Activated CD4-positive, alpha-beta T cell treated with anti-CD3 and anti-CD28 coated beads for 48 hours (primary cell): ENCODE results near the gene ATP5PD.
"Not testable (repeated sequence)": the region's sequence is repeated elsewhere in the genome, so short reads cannot be mapped to it uniquely, and the experiment has no call there.

ENCODE experiments used
- DNase-seq: peaks from one replicate; pipeline ENCODE4 v3.0.0-alpha.2; 2020

The ATP5PD gene

DNA sequence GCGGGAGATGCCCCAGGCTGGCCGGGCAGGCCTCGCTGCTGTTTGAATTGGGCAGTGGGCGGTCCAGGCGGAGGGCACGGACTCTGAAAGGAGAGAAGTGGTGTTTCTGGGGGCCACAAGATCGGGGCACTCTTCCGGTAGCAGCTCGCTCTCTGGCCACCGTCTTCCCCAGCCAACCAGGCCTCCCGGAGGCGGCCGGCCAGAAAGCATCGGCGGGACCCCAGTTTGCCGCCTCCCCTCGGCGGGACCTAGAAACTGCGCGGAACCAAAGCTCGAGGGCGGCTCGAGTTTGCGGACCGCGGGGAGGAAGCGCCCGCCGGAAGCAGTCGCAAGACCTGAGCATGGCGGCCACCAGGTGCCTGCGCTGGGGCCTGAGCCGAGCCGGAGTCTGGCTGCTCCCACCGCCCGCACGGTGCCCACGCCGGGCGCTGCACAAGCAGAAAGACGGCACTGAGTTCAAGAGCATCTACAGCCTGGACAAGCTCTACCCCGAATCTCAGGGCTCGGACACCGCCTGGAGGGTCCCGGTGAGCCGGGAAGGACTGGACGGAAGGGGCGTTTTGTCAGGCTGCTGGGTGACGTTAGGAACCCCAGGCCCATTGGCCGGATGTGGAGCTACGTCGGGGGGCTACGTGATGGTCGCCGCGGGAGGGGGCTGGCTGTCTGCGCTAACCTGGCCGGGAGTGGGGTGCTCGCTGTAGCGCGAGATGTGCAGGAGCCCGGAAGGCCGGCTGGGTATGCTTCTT, 34.2 kb downstream of the ATP5PD start, which contains the start of gene MRPL58:
Gene MRPL58, plus strand, starts transcription at position 325 of the 746 bp plus-strand sequence. Its CDS starts 17 bp downstream, at position 342.
- peak; percentile 89 for DNase-seq

DNA sequence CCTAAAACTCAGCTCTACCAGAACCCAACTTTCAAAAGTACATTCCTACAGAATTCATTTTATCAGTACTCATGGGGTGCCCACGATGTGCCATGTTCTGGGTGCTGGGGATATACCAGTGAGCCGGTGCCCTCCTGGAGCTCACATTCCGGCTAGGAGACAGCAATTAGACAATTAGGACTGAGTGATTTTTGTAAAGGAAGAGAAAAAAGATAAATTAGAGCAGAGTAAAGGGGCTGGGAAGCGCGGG, 34.7 kb downstream of the ATP5PD start:
- no peak for DNase-seq

DNA sequence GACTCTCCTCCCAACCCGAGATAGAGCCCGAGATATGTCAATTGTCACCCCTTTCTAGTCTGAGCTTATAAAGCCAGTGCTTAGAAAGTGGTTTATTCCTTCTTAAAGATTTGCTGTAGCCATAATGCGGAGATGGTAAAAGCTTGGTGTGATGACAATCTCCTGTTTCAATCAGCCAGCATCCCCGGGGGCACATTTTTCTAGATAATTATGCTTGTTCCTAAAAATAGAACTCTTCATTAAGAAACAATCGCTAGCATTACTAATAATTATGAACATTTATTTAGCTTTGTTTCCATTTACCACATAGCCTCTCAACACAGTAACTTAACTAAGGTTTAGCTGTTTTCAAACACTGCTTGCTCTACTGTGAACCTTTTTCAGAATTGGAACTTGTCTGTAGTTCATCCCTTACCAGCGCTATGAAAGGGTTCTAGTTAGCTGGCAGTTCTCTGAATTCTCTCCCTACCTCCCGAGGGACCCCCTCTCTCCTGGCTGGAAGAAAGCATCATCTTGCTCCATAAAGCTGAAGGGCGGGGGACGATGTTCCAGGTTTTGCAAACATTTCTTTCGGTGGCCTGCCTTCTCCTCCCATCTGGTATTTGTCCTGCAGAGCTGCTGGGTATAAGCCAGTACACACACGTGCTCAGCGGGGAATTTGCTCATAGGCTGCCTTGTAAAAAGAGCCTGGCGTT, 35.2 kb downstream of the ATP5PD start:
- no peak for DNase-seq

DNA sequence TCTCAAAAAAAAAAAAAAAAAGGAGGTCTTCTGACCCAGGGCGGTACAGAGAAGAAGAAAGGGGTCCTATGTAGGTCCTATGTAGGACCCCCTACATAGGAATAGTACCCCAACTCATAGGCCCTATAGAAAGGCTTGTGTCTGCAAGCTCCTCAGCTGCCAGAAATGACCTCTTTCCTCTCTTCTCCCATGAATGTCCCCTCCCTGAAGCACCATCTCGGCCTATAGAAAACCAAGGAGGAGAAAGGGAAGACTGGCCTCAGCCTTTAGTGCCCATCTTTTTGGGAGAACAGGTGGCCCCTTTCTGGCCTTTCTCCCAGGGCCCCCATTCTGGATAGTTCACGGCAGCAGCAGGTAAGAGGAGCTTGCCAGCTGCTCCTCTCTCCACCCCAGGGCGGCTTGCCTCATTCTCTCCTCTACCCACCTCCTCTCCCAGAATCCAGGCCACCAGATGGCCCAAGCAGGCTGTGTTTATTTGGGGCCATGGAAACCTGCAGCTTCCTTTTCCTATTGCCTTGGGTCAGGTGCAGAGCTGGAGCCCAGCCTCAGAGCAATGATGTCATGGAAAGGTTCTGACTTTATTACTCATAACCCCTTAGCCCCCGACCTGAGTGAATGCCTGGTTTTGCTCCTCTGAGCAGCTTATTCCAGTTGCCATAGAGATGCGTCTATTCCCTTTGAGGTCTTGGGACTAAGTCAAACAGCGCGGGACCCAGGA, 35.9 kb downstream of the ATP5PD start:
- DNase-seq: peak; percentile 29

DNA sequence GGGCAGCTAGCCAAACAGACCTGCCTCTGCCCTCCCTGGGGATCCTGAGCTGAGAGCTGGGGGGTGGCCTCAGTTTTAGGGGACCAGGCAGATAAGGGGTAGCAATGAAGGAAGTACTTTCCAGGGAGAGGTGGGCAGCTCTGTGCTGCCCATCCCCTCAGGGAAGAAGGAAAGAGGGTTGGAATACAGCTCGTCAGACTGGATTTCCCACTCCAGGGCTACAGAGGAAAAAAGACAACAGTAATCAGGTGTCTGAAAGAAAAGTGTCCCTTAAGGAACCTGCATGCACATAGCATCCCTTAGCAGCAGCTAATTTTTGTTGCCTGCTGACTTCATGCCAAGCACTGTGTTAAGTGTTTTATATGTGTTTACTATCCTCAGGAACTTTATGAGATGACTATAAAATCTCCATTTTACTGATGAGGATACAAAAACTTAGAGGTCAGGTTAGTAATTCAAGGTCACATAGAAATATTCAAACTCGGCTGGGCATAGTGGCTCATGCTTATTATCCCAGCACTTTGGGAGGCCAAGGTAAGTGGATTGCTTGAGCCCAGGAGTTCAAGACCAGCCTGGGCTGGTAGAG, 37.5 kb downstream of the ATP5PD start:
- DNase-seq: no peak

DNA sequence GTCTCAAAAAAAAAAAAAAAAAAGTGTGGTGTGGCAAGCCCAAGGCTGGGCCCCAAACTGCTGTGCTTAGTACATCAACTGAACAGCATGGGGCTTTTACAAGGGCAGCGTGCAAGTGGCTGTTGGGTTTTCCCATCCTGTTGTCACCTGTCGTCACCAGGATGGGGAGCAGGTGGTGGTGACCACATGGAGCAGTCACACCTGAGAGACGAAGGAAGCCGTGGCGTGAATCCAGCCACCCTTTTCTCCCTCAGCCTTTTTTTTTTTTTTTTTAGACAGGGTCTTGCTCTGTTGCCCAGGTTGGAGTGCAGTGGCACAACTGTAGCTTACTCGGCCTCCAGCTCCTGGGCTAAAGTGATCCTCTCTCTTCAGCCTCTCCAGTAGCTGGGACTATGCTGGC, 38.4 kb downstream of the ATP5PD start:
- DNase-seq: no peak

DNA sequence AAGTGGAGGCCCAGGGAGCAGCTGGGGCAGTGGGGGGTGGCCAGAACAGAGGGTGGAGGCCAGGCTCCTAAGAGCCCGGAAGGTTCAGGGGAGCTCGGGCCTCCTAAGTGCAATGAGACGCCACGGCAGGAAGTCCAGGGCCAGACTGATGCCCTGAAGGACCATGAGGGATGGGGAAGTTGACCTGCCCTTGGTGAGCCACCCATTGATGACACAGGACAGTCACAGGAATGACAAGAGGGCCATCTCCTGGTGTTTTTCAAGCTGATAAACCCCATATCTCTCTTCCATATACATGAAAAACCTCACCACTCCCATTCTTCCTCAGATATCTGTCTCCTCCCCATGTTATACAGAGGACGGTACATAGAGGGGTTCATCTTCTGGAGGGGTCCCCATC, 40.1 kb downstream of the ATP5PD start:
- no peak for DNase-seq

DNA sequence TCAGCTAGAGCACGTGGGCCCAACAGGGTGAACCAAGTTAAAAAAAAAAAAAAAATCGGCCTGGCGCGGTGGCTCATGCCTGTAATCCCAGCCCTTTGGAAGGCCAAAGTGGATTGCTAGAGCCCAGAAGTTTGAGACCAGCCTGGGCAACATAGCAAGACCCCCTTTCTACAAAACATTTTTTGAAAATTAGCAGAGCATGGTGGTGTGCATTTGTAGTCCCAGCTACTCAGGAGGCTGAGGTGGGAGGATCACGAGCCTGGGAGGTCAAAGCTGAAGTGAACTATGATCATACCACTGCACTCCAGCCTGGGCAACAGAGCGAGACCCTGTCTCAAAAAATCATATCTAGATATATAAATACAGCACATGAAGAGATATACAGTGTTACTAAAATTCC, 40.7 kb downstream of the ATP5PD start:
- DNase-seq: not testable (repeated sequence)

DNA sequence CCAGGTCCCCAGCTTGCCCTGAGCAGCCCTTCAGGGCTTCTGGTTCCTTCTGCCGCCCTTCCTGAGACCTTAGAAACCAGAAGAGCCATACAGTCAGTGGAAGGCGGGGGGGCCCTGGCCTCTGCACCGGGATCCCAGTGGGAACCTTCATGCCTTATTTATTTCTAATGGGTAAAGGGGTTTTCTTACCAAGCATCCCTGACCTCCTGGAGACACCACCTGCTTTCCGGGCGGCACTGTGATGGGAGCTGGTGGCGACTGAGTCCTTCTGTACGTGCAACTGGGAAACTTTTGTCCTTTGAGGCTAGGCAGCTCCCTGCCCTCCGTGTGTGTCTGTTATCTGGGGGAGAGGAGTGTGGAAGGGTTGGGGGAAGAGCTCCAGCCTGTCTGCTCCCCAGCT, 41.5 kb downstream of the ATP5PD start:
- no peak for DNase-seq

DNA sequence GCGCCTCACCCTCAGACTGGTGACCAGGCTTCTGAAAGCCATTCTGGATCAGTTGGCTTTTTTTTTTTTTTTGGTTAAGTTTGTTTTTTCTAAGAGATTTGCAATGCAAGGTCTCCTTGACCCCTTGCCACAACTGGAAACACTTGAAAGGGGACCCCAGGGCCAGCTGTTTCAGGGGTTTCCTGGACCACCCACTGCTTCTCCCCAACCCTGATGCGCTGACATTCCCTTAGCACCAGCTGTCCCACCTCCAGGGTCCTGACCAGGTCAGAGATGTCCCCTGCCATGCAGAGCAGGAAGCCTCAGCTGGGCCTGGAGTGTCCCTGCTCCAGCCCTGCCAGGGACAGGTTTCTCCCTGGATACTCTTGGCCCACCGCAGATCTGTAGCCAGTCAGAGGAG, 42.4 kb downstream of the ATP5PD start:
- no peak for DNase-seq

DNA sequence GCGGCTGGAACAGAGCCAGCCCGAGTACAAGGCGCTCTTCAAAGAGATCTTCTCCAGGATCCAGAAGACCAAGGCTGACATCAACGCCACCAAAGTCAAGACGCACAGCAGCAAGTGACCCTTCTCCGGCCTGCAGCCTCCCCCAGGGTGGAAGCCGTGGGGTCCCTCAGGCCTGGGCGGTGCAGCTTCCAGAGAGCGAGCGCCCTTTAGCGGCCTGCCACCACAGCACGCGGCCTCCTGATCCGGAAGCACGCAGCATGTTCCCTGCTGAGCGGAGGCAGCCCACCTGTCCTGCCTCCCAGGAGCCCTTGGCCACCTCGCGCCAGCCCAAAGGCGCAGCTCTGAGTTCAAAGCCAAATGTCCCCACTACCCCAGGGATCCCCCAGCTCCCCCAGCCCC, 42.8 kb downstream of the ATP5PD start:
- no peak for DNase-seq

DNA sequence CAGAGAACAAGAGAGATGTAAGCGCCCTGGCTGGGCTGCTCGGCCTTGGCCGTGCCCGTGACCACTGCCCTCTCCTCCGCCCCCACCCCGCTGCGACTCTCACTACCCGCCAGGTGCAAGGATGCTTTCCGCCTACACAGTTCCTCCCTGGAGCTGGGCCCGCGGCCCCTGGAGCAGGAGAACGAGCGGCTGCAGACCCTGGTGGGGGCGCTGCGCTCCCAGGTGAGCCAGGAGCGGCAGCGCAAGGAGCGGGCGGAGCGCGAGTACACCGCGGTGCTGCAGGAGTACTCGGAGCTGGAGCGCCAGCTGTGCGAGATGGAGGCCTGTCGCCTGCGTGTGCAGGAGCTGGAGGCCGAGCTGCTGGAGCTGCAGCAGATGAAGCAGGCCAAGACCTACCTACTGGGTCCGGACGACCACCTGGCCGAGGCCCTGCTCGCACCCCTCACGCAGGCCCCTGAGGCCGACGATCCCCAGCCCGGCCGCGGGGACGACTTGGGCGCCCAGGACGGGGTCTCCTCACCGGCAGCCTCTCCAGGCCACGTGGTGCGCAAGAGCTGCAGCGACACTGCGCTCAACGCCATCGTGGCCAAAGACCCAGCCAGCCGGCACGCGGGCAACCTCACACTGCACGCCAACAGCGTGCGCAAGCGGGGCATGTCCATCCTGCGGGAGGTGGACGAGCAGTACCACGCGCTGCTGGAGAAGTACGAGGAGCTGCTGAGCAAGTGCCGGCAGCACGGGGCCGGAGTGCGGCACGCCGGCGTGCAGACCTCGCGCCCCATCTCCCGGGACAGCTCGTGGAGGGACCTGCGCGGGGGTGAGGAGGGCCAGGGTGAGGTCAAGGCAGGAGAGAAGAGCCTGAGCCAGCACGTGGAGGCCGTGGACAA, 43.5 kb downstream of the ATP5PD start:
- DNase-seq: no peak

DNA sequence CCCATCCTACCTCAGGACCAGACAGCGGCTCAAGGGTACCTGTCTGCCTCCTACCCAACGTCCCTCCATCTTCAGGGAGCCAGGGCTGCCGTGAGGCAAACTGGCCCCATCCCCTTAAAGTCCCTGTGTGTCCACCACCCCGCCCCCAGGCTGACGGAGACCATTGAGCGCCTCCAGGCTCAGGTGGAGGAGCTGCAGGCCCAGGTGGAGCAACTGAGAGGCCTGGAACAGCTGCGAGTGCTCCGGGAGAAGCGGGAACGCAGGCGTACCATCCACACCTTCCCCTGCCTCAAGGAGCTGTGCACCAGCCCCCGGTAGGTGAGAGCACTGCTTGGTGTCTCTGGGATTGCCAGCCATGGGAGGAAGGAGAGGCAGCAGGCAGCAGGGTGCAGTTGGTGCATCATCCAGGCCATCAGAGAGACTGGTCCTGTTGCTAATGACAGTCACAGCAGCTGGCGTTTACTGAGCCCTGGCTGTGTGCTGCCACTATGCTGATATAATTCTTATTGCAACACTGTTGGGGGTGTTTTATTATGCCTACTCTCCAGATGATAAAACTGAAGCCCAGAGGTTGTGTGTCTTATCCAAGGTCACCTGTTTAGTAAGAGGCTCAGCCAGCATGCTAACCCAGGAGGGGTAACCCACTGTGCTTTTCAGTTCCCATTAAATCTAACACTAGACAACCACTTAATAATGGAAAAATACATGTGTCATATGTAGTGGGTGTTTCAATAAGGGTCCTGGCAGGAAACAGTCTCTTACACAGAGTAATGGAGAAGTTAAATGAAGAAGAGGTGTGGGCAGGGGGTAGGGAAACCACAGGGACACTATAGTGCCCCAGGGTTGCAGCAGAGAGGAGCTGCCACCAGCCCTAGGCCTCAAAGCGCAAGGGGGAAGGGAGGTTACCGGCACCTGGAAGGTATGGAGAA, 44.6 kb downstream of the ATP5PD start:
- DNase-seq: no peak

DNA sequence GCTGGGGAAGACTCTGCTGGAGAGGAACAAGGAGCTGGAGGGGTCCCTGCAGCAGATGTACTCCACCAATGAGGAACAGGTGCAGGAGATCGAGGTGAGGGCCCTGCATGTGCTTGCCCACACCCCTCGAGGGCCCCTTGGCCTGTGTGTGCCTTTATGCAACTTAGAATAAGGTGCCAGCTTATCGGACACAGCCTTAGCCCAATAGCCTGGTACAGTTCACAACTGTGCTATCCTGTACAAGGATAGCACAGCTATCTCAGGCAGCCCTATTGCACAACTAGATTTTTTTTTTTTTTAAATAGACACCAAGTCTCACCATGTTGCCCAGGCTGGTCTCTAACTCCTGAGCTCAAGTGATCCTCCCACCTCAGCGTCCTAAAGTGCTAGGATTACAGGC, 47.2 kb downstream of the ATP5PD start:
- no peak for DNase-seq

DNA sequence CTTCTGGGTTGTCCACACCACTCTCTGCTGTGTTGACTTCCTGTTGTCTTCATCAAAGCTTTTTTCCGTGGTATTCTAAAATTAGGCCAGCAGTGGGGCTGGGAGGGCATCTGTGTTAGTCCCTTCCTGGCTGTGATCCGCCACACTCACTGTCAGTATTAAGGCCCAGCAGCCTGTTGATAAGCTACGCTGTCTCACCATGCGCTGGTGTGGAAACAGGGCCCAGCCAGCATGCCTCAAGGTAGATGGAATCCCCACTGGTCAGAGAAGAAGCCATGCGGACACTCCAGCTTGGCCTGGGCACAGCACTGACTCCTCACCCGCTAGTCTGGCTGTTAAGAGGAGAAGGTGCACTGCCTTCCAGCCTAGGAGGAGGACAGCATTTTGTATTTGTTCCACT, 48.0 kb downstream of the ATP5PD start:
- no peak for DNase-seq

DNA sequence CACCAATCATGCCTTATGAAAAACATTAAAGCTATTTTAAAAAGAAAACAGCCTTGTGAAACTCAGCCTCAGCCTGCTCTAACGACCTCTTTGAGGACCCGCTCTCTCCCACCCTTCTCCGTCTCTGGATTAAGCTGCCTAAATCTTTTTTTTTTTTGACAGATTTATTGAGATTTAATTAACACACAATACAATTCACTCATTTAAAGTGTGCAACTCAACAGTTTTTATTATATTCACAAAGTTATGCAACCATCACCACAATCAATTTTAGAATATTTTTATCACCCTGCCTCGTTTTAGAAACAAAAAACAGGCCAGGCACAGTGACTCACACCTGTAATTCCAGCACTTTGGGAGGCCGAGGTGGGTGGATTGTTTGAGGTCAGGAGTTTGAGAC, 50.9 kb downstream of the ATP5PD start:
- no peak for DNase-seq

DNA sequence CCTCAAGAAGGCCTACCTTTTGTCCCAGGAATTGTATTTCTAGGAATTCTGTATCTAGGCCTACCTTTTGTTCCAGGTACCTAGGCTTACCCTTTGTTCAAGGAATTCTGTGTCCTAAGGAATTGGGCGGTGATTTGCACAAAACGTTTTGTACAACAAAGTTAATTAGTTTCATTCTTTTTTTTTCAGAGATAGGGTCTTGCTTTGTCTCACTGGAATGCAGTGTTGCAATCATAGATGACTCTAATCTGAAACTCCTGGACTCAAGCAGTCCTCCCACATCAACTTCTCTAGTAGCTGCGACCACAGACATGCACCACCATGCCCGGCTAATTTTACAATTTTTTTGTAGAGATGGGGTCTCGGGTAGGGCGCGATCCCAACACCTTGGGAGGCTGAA, 52.3 kb downstream of the ATP5PD start:
- DNase-seq: no peak

DNA sequence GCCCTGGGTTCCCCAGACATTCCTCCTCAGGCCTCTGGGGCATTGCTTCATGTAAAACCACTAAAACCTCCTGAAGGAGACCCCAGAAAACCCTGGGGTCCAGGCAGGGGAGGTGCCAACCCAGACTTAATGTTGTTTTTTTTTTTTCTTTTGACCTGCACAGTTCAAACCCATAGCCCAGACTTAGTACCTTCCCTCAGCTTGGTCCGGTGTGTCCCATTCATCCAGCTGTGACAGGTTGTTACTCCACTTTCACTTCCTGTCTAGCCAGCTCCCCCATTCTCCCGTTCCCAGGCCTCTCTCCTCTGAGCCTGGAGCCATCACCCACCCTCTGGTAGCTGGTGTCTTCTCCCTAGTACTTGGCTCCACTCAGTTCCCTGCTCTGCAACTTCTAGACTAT, 54.5 kb downstream of the ATP5PD start:
- DNase-seq: no peak

DNA sequence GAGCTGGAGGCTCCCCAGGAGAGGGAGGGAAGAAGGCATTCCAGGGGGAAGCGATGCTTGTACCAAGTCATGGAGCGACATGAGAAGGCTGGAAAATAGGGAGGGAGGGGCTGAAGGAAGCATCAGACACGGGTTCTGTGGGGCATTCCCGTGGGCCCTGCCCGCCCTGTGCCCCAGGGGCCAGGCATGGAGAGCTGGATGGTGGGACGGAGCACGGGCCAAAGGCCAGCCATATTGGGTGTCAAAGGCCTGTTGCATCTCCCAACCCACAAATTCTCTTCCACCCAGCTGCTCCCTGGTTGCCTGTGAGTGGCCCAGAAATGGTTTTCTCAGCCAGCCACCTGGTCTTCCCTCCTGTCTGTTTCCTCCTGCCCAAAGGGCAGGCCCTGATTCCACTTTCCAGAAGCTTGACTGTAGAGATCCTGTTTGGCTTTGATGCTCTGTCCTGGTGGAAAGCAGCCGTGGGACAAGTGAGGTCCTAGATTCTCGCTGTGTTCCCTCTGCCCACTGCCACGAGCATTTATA, 56.1 kb downstream of the ATP5PD start:
- no peak for DNase-seq
